ENCODE results near the gene RNF169. TPM values are rescaled to one million over a fixed set of nuclear protein-coding genes. Genes with fewer than 3 reads are reported as not detected.

RNF169 gene
- total and polyA plus RNA-seq, 2 donors (not counting 1 experiment from before 2014, with no cell fraction given): 12.3 to 32.2 TPM

DNA sequence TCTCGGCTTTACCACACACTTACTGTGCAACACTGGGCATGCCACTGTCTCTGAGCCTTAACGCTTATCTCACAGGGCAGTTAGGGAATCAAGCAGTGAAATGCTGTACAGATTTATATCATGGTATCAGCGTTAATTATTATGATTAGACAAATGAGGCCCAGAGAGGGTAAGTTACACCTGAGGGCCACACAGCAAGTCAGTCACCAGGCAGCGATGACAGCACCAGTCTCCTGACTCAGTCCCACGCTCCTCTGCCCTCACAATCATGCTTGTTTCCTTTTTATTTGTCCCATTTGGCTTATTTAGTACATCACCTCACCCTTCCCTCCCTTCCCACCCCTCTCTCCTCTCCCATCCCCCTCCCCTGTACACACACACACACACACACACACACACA lies 29.6 kb upstream of the RNF169 start:
- no peak for TF ChIP-seq EZH2 (IDR thresholded peaks at IDR 0.05; ENCODE audit: low read length, missing control alignments)
- TF ChIP-seq, protein P1, sequence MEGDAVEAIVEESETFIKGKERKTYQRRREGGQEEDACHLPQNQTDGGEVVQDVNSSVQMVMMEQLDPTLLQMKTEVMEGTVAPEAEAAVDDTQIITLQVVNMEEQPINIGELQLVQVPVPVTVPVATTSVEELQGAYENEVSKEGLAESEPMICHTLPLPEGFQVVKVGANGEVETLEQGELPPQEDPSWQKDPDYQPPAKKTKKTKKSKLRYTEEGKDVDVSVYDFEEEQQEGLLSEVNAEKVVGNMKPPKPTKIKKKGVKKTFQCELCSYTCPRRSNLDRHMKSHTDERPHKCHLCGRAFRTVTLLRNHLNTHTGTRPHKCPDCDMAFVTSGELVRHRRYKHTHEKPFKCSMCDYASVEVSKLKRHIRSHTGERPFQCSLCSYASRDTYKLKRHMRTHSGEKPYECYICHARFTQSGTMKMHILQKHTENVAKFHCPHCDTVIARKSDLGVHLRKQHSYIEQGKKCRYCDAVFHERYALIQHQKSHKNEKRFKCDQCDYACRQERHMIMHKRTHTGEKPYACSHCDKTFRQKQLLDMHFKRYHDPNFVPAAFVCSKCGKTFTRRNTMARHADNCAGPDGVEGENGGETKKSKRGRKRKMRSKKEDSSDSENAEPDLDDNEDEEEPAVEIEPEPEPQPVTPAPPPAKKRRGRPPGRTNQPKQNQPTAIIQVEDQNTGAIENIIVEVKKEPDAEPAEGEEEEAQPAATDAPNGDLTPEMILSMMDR (conservative IDR thresholded peaks at IDR 0.05 in 1 of 2, IDR thresholded peaks at IDR 0.05 in 1 of 2; ENCODE audit: low read depth in 1 of 2, low read length in 2 of 2): no peak
- Histone ChIP-seq H4K20me1 (ENCODE audit: control insufficient read depth, extremely low read depth, insufficient read depth, low read length) (no peaks in the 10 kb centered on the region), H2AFZ (ENCODE audit: low read length) (no peak overlapping the region), H3K4me2 (ENCODE audit: extremely low read depth, insufficient read depth, low read length) (no peak overlapping the region), H3K27ac (ENCODE audit: insufficient read depth, low read length) (no peak overlapping the region), H3K27me3 (ENCODE audit: control insufficient read depth, insufficient read depth, low read length) (peaks cover 3% of the 10 kb centered on the region), H3K79me2 (ENCODE audit: control insufficient read depth, insufficient read depth, low read length) (no peaks in the 10 kb centered on the region), H3K36me3 (ENCODE audit: control insufficient read depth, insufficient read depth, low read length) (no peaks in the 10 kb centered on the region), H3K4me3 (replicated peaks in 1 of 4; ENCODE audit: control extremely low read depth in 1 of 4, insufficient read depth in 1 of 4, low read depth in 3 of 4, low read length in 4 of 4) (no peak overlapping the region), H3K9me3 (ENCODE audit: control insufficient read depth, insufficient read depth, low read depth, low read length) (no peaks in the 10 kb centered on the region), H3K9ac (ENCODE audit: insufficient read depth, low read length) (no peak overlapping the region), H3K4me1 (ENCODE audit: control insufficient read depth, extremely low read depth, insufficient read depth, low read length) (no peaks in the 10 kb centered on the region)
- DNase-seq (ENCODE audit: low read depth in 2 of 2): no peak

DNA sequence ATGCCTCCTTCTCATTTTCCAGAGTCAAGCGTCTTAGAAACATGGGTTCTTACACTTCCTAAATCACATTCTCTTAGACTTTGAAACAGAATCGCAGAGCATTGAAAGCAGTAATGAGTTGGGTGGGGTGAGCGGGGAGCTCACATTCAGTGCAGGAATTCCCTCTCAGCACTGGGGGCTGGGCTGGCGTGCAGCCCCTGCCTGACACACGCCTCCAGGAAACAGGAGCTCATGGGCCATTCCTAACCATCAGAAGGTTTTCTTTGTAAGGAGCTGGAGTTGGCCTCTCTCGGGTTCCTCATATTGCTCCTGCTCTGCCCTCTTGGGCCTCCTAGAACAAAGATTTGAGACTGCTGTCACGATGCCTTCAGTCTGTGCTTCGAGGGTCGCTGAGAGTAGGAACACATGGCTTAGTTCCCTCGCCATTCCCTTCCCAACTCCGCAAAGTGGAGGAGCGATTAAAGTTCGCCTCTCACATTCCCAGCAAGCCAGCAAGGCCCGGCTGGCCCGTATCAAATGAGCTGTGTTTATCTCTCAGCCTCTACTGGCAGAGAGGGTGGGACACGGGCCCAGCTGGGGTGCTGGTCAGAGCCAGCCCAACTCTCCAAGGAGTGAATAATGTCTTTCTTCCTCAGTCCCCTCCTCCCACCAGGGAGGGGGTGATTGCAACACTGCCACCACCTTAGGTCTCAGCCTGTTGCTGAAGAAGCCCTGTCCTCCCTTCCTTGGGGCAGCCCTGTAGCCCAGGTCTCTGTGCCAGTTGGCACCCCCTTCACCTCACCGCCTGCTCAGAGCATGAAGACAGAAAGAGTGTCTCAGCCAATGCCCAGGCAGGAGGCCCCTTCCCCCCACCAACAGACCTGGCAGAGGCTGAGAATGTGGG lies 27.8 kb upstream of the RNF169 start:
- peak; percentile 54 to 87 for DNase-seq (ENCODE audit: low read depth in 2 of 2)
- Histone ChIP-seq H3K4me1 (ENCODE audit: control insufficient read depth, extremely low read depth, insufficient read depth, low read length) (peaks cover under 1% of the 10 kb centered on the region), H3K9me3 (ENCODE audit: control insufficient read depth, insufficient read depth, low read depth, low read length) (no peaks in the 10 kb centered on the region), H3K27ac (ENCODE audit: insufficient read depth, low read length) (no peak overlapping the region), H4K20me1 (ENCODE audit: control insufficient read depth, extremely low read depth, insufficient read depth, low read length) (no peaks in the 10 kb centered on the region), H3K4me2 (ENCODE audit: extremely low read depth, insufficient read depth, low read length) (peak overlapping the region; percentile 63), H3K79me2 (ENCODE audit: control insufficient read depth, insufficient read depth, low read length) (no peaks in the 10 kb centered on the region), H3K36me3 (ENCODE audit: control insufficient read depth, insufficient read depth, low read length) (no peaks in the 10 kb centered on the region), H3K27me3 (ENCODE audit: control insufficient read depth, insufficient read depth, low read length) (peaks cover 4% of the 10 kb centered on the region), H3K4me3 (replicated peaks in 1 of 4; ENCODE audit: control extremely low read depth in 1 of 4, insufficient read depth in 1 of 4, low read depth in 3 of 4, low read length in 4 of 4) (no peak overlapping the region), H2AFZ (ENCODE audit: low read length) (peak overlapping the region; percentile 62), H3K9ac (ENCODE audit: insufficient read depth, low read length) (no peak overlapping the region)
- TF ChIP-seq, protein P1 (conservative IDR thresholded peaks at IDR 0.05 in 1 of 2, IDR thresholded peaks at IDR 0.05 in 1 of 2; ENCODE audit: low read depth in 1 of 2, low read length in 2 of 2): no peak

DNA sequence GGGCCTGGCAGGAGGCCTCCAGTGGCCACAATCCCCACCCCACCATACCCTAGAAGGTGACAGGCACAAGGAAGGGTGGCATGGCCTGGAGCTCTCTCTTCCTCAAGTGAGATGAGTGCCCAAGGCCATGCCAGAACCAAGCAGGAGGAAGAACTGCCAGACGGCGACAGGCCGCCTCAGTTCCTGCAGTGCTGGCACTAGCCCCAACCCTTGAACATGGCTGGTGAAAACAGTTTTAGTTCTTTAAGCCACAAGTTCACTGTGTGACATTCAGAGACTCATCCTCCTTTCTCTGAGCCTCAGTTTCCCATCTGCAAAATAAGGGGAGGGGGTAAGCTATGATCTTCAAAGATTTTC lies 27.2 kb upstream of the RNF169 start:
- H2AFZ ChIP-seq (ENCODE audit: low read length): no peak overlapping the region
- H3K9me3 ChIP-seq (ENCODE audit: control insufficient read depth, insufficient read depth, low read depth, low read length): no peaks in the 10 kb centered on the region
- H3K4me1 ChIP-seq (ENCODE audit: control insufficient read depth, extremely low read depth, insufficient read depth, low read length): peaks cover 2% of the 10 kb centered on the region
- H3K79me2 ChIP-seq (ENCODE audit: control insufficient read depth, insufficient read depth, low read length): no peaks in the 10 kb centered on the region
- H3K36me3 ChIP-seq (ENCODE audit: control insufficient read depth, insufficient read depth, low read length): no peaks in the 10 kb centered on the region
- H3K4me2 ChIP-seq (ENCODE audit: extremely low read depth, insufficient read depth, low read length): no peak overlapping the region
- no peak for DNase-seq (ENCODE audit: low read depth in 2 of 2)
- peaks cover 6% of the 10 kb centered on the region for H3K27me3 ChIP-seq (ENCODE audit: control insufficient read depth, insufficient read depth, low read length)
- no peaks in the 10 kb centered on the region for H4K20me1 ChIP-seq (ENCODE audit: control insufficient read depth, extremely low read depth, insufficient read depth, low read length)
- TF ChIP-seq EZH2 (IDR thresholded peaks at IDR 0.05; ENCODE audit: low read length, missing control alignments): no peak
- TF ChIP-seq, protein P1 (conservative IDR thresholded peaks at IDR 0.05 in 1 of 2, IDR thresholded peaks at IDR 0.05 in 1 of 2; ENCODE audit: low read depth in 1 of 2, low read length in 2 of 2): no peak
- no peak overlapping the region for H3K9ac ChIP-seq (ENCODE audit: insufficient read depth, low read length)
- H3K27ac ChIP-seq (ENCODE audit: insufficient read depth, low read length): no peak overlapping the region
- no peak overlapping the region for H3K4me3 ChIP-seq (replicated peaks in 1 of 4; ENCODE audit: control extremely low read depth in 1 of 4, insufficient read depth in 1 of 4, low read depth in 3 of 4, low read length in 4 of 4)
